Left colon (tissue), 2 donors: Measurements from ENCODE around the gene SRSF5. TPM values are rescaled to one million over a fixed set of nuclear protein-coding genes. Genes with fewer than 3 reads are reported as not detected.

Experiments
- total RNA-seq, 2 donors: library from RNA; stranded (reverse); fragmentation: NEBNext Ultra II Directional; extraction: Animal tissue kit (Norgen Biotek cat#: 25700); gene quantifications; one replicate each; pipeline ENCODE4 v1.2.1, GENCODE V29; 2021
- donor health status: DM: no; HTN: no; CAD: no.
- donor health status: DM: yes; HTN: yes; CAD: no.

The SRSF5 gene
- total RNA-seq, 2 donors from 2014 or later: 315 to 316 TPM

Other genes with a start within 250 kb of the SRSF5 start
- gene CCDC177, start 192.3 kb upstream of the SRSF5 start, total RNA-seq: not detected
- gene SUSD6, start 155.5 kb upstream of the SRSF5 start, total RNA-seq: 10 to 100 TPM; 73.8 to 98.9 TPM
- gene SLC10A1, start 30.1 kb downstream of the SRSF5 start, total RNA-seq: not detected
- under 1 TPM; 0.55 to 0.89 TPM for gene SMOC1, start 112.3 kb downstream of the SRSF5 start, total RNA-seq